Breast epithelium (tissue), 3 donors: ENCODE results near the gene IFIT1.
"Not testable (repeated sequence)": the region's sequence is repeated elsewhere in the genome, so short reads cannot be mapped to it uniquely, and the experiment has no call there.

Experiments
- CTCF ChIP-seq, 3 donors: fragments of 450-650 bp; IDR thresholded peaks; one replicate each; pipeline ENCODE4 v1.5.1; 2016 to 2017; ENCODE audit warnings: antibody characterized with exemption in 3 of 3, mild to moderate bottlenecking in 3 of 3, moderate library complexity in 3 of 3
- POLR2A ChIP-seq: fragments of 450-650 bp; IDR thresholded peaks from one replicate; pipeline ENCODE4 v1.6.1; 2016; ENCODE audit warnings: antibody characterized with exemption, mild to moderate bottlenecking, moderate library complexity
- POLR2AphosphoS5 ChIP-seq, 3 donors: sonication (generic); formaldehyde crosslinking; IDR thresholded peaks; one replicate each; pipeline ENCODE4 v1.6.1; 2017; ENCODE audit warnings: antibody characterized with exemption in 3 of 3

GRCh38 chr10:89410551-89410950 is 18.1 kb downstream of the IFIT1 start:
- not testable (repeated sequence) for TF ChIP-seq CTCF (IDR thresholded peaks at IDR 0.05); POLR2A; POLR2AphosphoS5 (IDR thresholded peaks at IDR 0.05)
